ENCODE measurements around the gene CFAP74.

The CFAP74 gene

GRCh38 chr1:1914971-1915692 is 88.5 kb downstream of the CFAP74 start, which contains the start of gene CALML6:
CALML6 (plus strand) TSS chr1:1915260; CDS start chr1:1915281, 21 bp downstream.
- DNase-seq = no peak

GRCh38 chr1:1914101-1914970 is 89.2 kb downstream of the CFAP74 start:
- DNase-seq = no peak

GRCh38 chr1:1911350-1912041 is 92.1 kb downstream of the CFAP74 start:
- DNase-seq = no peak

- DNase-seq = no peak
Observed at GRCh38 chr1:1910651-1911331, 92.8 kb downstream of the CFAP74 start.

- DNase-seq = no peak
Observed at GRCh38 chr1:1910033-1910465, 93.5 kb downstream of the CFAP74 start.

GRCh38 chr1:1908506-1908791 is 95.1 kb downstream of the CFAP74 start:
- DNase-seq = no peak

- DNase-seq = no peak
Observed at GRCh38 chr1:1907098-1907736, 96.4 kb downstream of the CFAP74 start.

GRCh38 chr1:1906185-1907097 is 97.1 kb downstream of the CFAP74 start:
- DNase-seq = peak; percentile 64

GRCh38 chr1:1903224-1903623 is 100.4 kb downstream of the CFAP74 start:
- DNase-seq = no peak

- DNase-seq = no peak
Observed at GRCh38 chr1:1901641-1902294, 101.8 kb downstream of the CFAP74 start.

- DNase-seq = no peak
Observed at GRCh38 chr1:1900883-1901640, 102.5 kb downstream of the CFAP74 start.

GRCh38 chr1:1899967-1900327 is 103.6 kb downstream of the CFAP74 start:
- no peak for DNase-seq

GRCh38 chr1:1899266-1899966 is 104.2 kb downstream of the CFAP74 start:
- DNase-seq = no peak

- DNase-seq = no peak
Observed at GRCh38 chr1:1898246-1898933, 105.2 kb downstream of the CFAP74 start.

GRCh38 chr1:1895456-1896336 is 107.9 kb downstream of the CFAP74 start:
- DNase-seq = no peak

- DNase-seq = no peak
Observed at GRCh38 chr1:1895060-1895418, 108.5 kb downstream of the CFAP74 start.

GRCh38 chr1:1894354-1895059 is 109.1 kb downstream of the CFAP74 start:
- no peak for DNase-seq

All from NCI-H2227 treated with DMSO at 0.1 percent for 48 hours (cell line).